ENCODE results near the gene ITPRID2.

- TF ChIP-seq, protein P1, sequence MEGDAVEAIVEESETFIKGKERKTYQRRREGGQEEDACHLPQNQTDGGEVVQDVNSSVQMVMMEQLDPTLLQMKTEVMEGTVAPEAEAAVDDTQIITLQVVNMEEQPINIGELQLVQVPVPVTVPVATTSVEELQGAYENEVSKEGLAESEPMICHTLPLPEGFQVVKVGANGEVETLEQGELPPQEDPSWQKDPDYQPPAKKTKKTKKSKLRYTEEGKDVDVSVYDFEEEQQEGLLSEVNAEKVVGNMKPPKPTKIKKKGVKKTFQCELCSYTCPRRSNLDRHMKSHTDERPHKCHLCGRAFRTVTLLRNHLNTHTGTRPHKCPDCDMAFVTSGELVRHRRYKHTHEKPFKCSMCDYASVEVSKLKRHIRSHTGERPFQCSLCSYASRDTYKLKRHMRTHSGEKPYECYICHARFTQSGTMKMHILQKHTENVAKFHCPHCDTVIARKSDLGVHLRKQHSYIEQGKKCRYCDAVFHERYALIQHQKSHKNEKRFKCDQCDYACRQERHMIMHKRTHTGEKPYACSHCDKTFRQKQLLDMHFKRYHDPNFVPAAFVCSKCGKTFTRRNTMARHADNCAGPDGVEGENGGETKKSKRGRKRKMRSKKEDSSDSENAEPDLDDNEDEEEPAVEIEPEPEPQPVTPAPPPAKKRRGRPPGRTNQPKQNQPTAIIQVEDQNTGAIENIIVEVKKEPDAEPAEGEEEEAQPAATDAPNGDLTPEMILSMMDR (IDR thresholded peaks at IDR 0.05) = no peak
- no peak for TF ChIP-seq EZH2 (IDR thresholded peaks at IDR 0.05; ENCODE audit: borderline replicate concordance, insufficient read depth, low read depth, low read length, poor library complexity, severe bottlenecking)
Measured at GRCh38 chr2:181892799-181893435, 1.4 kb downstream of the ITPRID2 start.
